GM18520 (cell line): ENCODE data around the gene SLC22A23.

Source experiments
- ATAC-seq: cut with Tn5 transposase; IDR thresholded peaks from one replicate; pipeline ENCODE4 v1.9.1; 2021; ENCODE audit not compliant: unreplicated experiment

The SLC22A23 gene

DNA sequence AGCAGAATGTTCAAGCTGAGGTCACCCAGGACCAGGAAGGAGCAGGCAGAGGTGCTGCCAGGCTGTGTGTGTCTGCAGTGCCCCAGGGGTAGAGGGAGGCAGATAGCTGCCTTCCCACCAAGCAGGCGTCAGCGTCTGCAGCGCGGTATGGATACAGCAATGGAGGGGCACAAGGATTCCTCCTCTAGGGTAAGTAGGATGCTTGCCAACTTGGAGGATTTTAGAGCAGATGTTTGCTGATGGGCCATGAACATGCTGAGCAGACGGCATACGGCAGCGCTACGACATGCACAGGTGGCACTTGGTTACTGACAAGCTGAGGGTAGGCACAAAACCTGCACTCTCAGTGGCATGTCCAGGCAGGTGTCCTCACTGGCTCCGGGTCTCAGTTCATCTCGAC lies 150.0 kb downstream of the SLC22A23 start:
- ATAC-seq = no peak

DNA sequence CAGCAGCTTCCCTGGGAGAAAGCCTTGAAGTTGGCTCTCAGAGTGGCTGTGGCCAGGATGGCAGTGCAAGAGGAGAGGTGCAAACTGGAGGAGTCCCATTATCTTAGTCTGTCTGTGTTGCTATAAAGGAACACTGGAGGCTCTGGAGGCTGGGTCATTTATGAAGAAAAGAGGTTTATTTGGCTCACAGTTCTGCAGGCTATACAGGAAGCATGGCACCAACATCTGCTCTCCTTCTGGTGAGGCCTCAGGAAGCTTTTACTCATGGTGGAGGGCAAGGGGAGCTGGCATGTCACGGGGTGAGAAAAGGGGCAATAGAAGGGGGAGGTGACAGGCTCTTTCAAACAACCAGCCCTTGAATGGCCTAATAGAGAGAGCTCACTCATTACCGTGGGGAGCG lies 151.0 kb downstream of the SLC22A23 start:
- no peak for ATAC-seq

DNA sequence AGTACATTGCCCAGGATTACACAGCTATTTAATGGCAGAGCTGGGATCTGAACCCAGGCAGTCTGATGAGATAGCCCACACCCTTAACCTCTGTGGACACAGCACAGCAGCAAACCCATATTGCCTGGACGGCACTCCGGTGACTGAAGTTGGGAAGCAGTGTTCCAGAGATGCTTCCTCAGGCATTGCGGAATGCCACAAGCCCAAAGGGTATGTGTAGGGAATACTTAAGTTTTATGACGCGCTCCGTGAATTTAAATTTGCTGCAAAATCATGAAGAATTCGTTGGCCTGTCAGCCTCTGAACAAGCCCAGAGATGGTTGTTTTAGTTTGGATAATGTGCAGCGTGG lies 151.7 kb downstream of the SLC22A23 start:
- ATAC-seq = no peak

DNA sequence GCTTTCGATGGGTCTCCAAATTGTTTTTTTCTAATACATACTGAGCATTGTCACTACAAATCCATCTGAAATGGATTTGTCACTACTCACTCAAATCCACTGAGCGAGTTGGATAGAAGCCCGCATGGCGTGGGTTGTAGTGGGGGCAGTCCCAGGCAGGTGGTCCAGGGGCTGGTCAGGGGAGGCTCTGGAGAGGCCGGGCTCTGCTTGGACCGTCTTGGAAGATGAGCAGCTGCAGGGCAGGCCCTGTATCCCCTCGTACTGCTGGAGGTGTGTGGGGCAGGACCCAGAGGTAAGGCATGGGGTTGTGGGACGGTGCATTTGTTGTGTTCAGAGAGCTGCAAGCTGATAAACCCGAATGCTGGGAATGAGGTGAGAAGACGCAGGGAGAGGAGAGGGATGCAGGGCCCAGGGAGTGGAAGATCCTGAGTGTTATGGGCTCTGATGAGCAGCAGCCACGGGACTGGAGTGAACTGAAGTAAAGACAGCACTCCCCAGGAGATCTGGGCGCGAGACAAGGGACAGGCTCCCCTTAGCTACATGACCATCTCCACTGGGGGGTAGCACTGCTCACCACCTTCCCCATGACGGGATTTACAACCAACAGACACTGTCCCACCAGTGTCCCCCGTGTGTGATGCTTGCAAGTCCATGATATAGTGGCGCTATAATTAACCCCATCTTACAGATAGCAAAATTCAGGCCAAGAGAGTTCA lies 152.2 kb downstream of the SLC22A23 start:
- no peak for ATAC-seq

DNA sequence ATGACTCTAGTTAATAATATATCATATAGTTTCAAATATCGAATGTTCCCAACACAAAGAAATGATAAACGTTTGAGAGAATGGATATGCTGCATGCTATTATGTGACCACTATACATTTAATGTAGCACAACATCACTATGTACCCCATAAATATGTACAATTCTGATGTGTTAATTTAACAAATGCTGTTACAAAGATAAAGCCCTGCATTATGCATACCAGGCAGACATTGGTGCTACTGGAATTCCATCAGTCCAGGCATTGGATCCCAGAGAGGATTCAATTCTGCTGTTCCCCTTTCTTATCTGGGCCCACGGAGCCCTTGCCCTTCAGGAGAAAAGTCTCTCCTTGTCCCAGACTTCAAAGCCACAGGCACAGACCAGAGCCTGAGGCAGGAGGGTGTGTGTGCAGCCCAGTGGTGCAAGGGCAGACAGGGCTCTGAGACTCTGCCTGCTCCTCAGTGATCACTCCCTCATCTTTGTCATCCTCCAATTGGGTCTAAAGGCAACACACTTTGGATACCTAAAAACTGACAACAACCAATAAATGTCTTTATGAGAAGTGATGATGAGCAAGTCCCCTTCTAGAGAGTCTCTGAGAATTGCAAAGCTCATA lies 152.9 kb downstream of the SLC22A23 start:
- ATAC-seq = no peak

DNA sequence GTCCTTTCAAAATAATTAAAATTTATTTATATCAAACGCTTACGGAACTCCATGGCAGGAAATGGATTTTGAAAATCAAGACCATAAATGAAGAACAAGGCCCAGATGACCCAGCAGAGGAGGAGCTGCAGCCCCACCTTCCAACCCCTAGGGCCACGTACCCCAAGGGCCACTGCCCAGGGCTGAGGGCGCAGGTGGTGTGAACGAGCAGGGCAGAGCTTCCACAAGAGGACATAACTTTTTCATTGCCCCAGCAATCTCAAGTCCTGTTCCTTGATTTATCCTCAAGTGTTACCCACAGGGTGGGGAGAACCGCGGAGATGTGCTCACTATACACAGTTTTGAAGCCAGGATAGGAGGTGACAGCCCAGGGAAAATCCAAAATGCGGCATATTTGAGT lies 155.3 kb downstream of the SLC22A23 start:
- ATAC-seq = no peak

DNA sequence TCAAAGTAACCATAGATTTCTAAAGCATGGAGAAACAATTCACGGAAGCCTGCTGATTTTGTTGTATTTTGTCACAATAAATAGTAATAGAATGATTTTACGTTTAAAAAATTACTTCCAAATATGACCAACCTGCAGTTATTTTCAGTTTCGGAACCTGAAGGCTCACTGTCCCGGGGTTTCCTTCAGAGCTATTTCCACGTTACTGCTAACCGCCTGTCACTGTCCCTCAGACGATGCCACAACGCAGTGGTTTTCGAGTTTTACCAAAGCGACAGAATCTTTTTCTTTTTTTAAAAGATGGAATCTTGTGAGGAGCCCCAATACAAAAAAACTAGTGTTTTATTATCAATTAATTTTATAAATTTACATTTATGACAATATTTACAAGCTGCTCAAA lies 157.6 kb downstream of the SLC22A23 start:
- ATAC-seq = no peak

DNA sequence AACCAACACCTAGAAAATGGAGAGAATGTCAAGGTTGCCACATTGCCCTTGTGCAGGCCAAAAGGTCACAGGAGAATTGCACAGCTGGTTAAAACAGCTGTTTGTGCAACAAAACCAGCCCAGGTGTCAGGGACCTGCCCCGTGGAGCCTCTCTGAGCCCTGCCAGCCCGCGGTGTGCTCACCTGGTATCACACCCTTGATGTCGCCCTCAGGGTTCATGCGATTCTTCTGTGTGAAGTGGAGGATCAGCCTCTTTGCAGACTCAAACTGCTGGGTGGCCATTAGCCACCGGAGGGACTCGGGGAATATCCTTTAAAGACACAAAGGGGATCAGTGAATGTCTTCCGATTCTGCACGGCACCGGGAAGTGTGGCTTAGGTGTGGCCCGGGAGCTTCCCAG lies 158.9 kb downstream of the SLC22A23 start:
- ATAC-seq = no peak

DNA sequence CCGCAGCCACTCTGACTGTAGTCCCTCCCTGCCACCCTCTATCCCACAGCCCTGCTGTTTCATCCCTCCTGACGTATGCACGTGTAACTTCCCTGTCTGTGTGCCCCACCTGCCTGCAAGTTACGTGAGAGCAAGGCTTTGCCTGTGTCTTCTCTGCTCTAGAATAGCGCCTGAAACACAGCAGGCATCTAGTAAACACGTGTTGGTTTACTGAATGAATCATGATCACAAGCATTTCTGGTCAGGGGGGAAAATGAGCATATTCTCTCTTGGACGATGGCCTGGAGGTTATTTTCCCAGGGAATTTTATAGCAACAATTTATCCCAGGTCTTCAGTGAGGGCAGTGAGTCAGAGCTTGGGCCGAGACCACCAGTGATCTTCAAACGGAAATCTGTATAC lies 159.8 kb downstream of the SLC22A23 start:
- no peak for ATAC-seq

DNA sequence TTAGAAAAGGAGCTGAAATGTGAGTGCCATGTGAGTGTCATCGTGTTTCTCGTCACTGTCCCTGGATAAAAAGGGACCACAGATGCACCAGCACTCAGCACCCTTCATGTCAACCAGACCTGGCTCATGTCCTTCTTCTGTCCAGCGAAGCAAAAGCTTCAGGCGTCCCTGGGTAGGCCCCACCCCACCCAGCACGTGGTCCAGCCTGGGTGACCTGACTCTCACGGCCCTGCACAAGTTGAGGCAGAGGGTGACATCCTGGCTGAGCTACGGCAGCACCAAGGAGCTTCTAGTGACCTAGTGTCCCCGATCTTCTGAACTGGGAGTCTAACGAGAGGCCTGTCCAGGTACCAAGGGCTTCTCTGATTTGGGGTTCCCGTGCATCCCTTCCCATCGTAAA lies 160.3 kb downstream of the SLC22A23 start:
- no peak for ATAC-seq

DNA sequence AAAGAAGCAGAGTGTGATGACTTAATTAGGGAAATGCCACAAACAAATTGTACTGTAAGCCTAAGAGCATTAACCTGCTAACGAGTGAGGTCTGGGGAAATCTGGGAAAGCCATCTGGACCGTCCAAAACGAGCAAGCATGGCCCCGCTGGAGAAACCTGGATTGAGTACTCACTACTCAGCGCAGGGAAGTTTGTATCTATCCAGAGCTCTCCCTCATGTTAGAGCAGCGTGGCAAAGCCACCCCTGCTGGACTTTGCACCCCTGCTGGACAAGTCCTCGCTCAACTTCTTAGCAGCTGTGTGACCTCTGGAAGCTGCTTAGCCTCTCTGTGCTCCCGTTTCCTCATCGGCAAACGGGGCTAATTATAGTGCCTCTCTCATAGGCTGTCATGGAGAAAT lies 160.8 kb downstream of the SLC22A23 start:
- no peak for ATAC-seq

DNA sequence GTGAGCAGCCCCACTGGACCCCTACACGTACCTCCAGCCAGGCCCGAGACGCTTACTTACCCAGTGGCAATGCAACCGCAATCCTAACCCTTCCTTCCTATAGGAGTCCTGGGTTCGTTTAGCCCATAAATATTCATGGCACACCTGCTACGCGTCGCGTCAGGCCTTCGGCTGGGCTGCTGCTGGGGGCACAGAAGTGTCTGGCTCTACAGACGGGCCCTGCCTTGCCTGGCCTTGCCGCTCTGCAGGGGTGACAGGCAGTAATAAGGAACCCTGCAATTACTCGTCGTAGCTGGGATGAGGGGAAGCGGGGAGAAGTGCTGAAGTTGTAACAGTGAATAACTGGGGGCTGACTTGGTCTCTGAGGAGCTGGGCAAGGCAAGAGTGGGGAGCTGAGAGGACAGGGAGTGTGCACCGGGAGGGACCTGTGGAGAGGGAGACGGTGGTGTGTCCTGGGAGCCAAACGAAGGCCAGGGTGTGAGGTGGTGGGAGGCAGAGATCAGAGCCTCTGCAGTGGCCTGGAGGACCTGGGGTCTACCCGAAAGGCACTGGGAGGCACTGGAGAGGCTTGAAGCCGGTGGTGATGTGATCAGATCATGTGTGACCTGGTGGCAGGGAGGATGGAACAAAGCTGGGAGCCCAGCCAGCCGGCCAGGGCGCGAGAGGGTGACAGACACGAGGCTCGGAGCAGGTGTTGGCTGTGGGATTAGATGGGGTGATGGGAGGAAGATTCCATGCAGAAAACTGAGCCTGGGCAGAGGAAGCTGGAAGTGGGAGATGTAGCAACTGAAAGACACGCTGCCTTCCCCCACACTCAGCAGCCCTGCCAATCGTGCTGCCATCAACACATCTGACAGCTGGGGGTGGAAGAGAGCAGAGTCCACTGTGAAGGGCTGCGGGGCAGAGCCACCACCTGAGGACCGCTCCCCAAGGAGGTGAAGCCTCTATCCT lies 161.7 kb downstream of the SLC22A23 start:
- no peak for ATAC-seq

DNA sequence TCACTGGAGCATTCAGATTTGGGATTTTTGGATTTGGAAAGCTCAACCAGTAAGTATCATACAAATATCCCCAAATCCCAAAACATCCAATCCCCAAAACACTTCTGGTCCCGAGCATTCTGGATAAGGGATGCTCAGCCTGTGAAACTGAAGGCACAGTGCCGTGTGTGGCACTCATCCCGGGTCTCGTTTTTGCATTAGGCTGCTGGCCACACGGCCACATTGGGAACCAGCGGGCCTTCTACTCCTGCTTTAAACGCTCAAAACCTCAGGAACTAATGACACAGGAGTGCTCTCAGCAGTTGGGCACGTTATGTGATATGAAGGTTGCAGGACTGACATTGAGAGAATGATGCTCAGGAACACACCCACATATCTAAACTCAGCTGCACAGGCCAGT lies 162.5 kb downstream of the SLC22A23 start:
- ATAC-seq = no peak

DNA sequence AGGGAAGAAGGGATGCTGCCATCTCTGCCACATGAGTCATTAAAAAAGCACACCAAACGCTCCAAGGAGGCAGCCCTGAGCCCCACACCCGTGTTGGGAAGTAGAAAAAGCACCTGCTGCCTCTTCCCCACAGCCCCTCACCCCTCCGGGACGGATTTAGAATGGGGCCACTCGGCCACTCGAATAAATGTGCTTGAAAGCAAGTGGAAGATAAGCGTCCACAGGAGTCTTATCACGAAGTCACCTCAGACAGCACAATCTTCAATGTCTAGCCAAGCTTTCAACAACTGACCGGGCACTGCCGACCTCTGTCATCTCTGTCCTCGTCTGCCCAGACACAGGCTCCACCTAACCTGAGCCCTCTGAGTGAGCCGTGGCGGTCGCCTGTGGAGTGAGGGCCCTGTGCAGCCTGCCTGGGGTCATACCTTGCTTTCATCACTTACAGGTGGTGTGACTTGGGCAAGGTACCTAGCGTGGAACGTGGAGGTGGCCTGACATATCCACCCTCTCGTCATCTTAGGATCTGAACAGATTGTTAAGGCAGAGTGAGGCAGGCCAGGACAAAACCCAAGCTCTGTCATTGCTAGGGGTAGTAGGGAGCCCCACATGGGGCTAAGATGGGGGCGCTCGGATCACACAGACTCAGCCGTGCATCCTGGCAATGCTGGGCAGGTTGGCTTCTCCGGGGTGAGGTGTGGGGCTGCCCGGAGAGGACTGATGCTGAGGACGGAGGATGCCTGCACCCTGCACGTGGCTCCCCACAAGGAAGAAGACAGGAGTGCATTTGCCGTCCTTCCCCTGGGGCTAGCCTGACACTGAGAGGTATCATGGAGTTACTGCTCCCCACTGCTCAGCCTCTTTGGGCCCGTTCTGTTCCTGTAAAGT lies 163.3 kb downstream of the SLC22A23 start:
- no peak for ATAC-seq

DNA sequence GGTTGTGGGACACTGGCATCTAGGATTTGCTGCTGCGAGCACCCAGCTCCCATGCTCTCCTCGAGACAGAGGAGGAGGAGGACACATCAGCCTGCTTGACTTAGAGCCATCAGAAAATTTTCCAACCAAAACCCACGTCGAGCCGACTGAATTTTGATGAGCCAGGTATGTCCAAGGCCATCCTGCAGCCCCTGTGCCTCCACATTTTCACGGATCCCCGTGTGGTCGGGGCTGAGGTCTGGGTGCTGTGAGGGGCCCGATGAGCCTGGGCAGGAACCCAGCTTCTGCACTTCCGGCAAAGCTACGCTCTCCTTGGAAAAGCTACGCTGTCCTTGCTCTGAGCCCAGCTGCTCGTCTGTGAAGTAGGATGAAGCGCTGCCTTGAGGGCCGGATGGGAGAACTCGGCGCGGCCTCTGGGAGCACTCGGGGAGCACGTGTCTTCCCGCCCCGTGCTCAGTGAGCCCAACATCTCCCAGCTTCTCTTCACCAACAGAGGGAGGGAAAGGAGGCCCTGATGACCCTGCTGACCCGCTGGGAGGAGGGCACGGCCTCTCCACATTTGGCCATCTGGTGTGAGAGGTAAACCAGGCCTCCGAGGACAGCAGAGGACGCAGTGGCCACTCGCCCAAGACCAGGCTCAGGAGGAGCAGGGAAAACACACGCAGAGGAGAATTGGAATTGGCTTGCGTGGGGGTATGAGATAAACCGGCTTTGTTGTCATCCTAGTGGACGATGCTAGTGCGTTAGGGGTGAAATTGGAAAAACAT lies 164.2 kb downstream of the SLC22A23 start:
- ATAC-seq = no peak

DNA sequence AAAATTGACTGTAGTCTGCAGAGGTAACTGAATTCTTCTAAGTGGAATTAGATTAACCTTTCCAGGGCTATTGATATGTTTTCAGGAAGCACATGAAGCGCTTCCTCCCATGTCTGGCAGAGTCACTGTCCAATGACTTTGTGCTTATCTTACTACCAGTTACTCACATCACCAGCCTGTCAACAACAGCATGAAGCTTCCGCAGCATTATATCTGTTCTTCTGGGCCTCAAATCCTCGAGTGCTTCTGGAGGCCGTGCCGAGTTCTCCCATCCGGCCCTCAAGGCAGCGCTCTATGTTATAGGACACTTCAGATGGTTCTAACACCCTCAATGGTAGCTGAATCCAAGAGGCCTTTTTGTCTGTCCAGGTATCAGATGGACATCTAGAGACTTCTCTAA lies 164.9 kb downstream of the SLC22A23 start:
- no peak for ATAC-seq

DNA sequence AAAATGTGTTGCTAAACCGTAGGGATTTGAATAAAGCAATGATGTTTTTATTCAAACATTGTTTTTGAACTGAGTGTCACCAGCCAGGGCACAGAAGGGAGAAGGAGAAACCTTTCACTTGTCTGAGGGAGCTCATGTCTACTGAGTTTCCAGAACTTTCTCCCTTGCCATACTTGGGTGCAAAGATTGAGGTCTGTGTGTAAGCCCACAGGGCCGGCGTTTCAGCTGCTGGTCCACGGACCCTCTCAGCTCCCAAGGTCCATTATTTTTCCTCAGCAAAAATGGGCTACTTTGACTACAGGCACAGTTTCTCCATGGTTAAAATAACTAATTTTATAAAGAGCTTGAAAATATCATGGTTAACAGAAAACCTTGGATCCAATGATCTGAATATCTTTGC lies 165.5 kb downstream of the SLC22A23 start:
- no peak for ATAC-seq

DNA sequence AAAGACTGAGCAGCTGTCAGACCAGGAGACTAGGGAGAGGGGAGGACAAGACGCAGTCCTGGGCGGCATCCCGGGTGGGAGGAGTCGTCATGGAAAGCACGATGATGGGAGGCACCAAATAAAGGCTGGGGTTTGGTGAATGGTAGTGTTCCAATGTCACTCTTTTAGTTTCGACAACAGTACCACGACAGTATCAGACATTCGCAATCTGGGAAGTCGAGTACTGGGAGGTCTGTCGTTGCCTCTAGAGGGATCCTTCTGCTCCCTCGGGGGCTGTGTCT lies 166.0 kb downstream of the SLC22A23 start:
- no peak for ATAC-seq

DNA sequence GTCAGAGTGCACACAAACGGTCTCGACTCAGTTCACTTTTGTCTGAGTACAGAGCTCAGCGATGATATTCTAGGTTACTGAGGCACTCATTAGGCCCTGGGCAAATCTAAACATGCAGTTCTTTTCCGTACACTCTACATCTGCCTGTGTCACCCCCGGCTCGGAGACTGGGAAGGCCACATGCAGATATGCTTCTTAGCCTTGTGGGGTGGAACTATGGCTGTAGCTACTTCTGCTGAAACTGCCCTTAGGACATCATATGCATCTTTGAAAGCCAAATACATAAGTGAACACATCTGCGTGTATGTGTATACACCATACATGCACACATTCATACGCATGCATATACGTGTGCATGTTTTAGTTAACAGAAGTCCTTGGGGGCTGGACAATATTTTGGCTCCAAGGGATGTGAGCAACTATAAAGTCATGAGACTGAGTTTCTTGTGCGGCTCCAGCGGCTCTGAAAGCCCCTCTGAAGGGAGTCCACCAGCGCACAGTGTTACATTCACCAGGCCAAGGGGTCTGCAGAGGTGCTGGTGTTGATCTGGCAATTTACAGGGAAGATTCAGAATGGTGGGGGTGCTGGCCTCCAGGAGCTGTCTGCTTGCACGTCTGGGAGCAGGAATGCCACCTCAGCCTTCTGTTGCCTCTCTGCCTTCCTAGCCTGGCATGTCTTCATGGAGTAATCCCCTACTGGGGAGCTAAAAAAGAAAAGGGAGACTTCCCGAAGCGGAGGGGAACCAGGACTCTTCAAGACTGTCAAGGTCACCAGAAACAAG lies 166.5 kb downstream of the SLC22A23 start:
- ATAC-seq = no peak

DNA sequence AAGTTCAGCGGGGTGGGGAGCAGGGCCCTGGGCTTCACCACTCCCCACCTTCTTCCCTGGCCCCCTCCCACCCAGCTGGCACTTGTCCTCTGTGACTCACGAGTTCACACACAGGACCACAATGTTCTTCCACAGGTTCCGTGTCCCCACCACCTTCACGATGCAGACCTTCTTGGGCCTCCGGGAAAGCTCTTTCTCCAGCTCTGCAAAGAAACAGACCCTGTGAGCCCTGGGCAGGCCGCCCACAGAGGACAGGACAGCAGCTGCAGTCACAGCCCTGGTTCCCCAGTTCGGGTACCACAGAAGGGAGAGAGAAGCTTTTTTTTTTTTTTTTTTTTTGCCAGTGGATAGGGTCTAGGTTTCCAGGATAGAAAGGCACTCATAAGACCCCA lies 167.2 kb downstream of the SLC22A23 start:
- no peak for ATAC-seq
